Keratinocyte (primary cell): ENCODE data around the gene KAT6B. TPM values are rescaled to one million over a fixed set of nuclear protein-coding genes. Genes with fewer than 3 reads are reported as not detected.

ENCODE experiments used
- DNase-seq: peaks from one replicate; pipeline ENCODE4 v3.0.0-alpha.2; 2011; ENCODE audit warnings: low read depth, missing footprints, low spot score
- FAIRE-seq: peaks from 2 replicates; lab custom pipeline; 2011; peaks lifted over from hg19 to GRCh38; lab: Jason Lieb, UNC
- H2AFZ ChIP-seq: 2 replicates; pipeline ENCODE4 v1.6.0; 2012; ENCODE audit warnings: low read length, control low read depth, inconsistent platforms; ENCODE audit not compliant: control insufficient read depth
- H3K27ac ChIP-seq: 2 replicates; pipeline ENCODE4 v1.5.1; 2011; ENCODE audit warnings: low read length; ENCODE audit not compliant: control insufficient read depth, insufficient read depth
- H3K27me3 ChIP-seq: 3 replicates; pipeline ENCODE4 v1.6.0; 2011; ENCODE audit warnings: low read length; ENCODE audit not compliant: control insufficient read depth, insufficient read depth; ENCODE audit errors: extremely low read depth
- H3K36me3 ChIP-seq, 2 experiments: 2 replicates in 1 of 2; 3 replicates in 1 of 2; pipeline ENCODE4 v1.5.1; 2011; ENCODE audit warnings: low read length in 2 of 2, mild to moderate bottlenecking in 1 of 2; ENCODE audit not compliant: control insufficient read depth in 2 of 2, insufficient read depth in 2 of 2; ENCODE audit errors: extremely low read depth in 1 of 2
- H3K4me1 ChIP-seq: 3 replicates; pipeline ENCODE4 v1.5.1; 2011; ENCODE audit warnings: low read length; ENCODE audit not compliant: control insufficient read depth, insufficient read depth; ENCODE audit errors: extremely low read depth
- H3K4me2 ChIP-seq: 3 replicates; pipeline ENCODE4 v1.6.0; 2011; ENCODE audit warnings: low read depth, low read length; ENCODE audit not compliant: control insufficient read depth, insufficient read depth; ENCODE audit errors: extremely low read depth
- H3K4me3 ChIP-seq, 3 experiments: fragments of 200-600 bp in 1 of 3; sonication (generic) in 1 of 3; 2 replicates in 2 of 3; 3 replicates in 1 of 3; pipeline ENCODE4 v1.5.1; 2011 to 2016; ENCODE audit warnings: low read length in 3 of 3, mild to moderate bottlenecking in 3 of 3, control low read depth in 2 of 3, inconsistent platforms in 1 of 3, low read depth in 1 of 3, mixed read lengths in 1 of 3, mixed run types in 1 of 3, moderate library complexity in 1 of 3; ENCODE audit not compliant: control insufficient read depth in 2 of 3, insufficient read depth in 2 of 3; ENCODE audit errors: extremely low read depth in 1 of 3
- H3K79me2 ChIP-seq: 2 replicates; pipeline ENCODE4 v1.6.0; 2012; ENCODE audit warnings: low read length; ENCODE audit not compliant: control insufficient read depth, insufficient read depth
- H3K9ac ChIP-seq: 3 replicates; pipeline ENCODE4 v1.6.0; 2011; ENCODE audit warnings: low read length; ENCODE audit not compliant: control insufficient read depth, insufficient read depth; ENCODE audit errors: extremely low read depth
- H3K9me1 ChIP-seq: 3 replicates; pipeline ENCODE4 v1.6.0; 2011; ENCODE audit warnings: low read length; ENCODE audit not compliant: control insufficient read depth, insufficient read depth; ENCODE audit errors: extremely low read depth
- H3K9me3 ChIP-seq: 2 replicates; pipeline ENCODE4 v1.5.1; 2012; ENCODE audit warnings: low read depth, low read length; ENCODE audit not compliant: control insufficient read depth
- H4K20me1 ChIP-seq: 3 replicates; pipeline ENCODE4 v1.6.0; 2011; ENCODE audit warnings: low read length; ENCODE audit not compliant: control insufficient read depth, insufficient read depth; ENCODE audit errors: extremely low read depth
- EZH2 ChIP-seq: IDR thresholded peaks from one replicate; pipeline ENCODE4 v1.6.1; 2012; ENCODE audit warnings: inconsistent platforms, mild to moderate bottlenecking, low read length, moderate library complexity
- dilution Hi-C: fragments of 300-500 bp; cut with MboI; formaldehyde crosslinking; loops from one replicate; pipeline ENCODE4 v1.7.0; 2020; ENCODE audit warnings: low sequenced_read_pairs; ENCODE audit not compliant: extremely low pct_ligation_motif_present
- polyA plus RNA-seq, 5 experiments: library from polyadenylated mRNA; depleted of rRNA in 3 of 5; stranded (reverse) in 3 of 5; stranded (forward) in 1 of 5; unstranded in 1 of 5; fragments of >200 nt; gene quantifications; 1 replicate in 1 of 5; 2 replicates in 3 of 5; 3 replicates in 1 of 5; pipeline versions ENCODE4 v1.2.1 to v1.2.3, GENCODE V29; 2011 to 2012; ENCODE audit warnings: missing spikeins in 2 of 5, low read depth in 1 of 5, low replicate concordance in 1 of 5
- TF ChIP-seq, protein P1 (sequence below), 3 experiments: IDR thresholded peaks in 1 of 3; conservative IDR thresholded peaks in 1 of 3; optimal IDR thresholded peaks in 1 of 3; 2 replicates in 2 of 3; 3 replicates in 1 of 3; pipeline versions ENCODE3 to v1.5.1; 2011; ENCODE audit warnings: low read length in 3 of 3, mild to moderate bottlenecking in 3 of 3, moderate library complexity in 2 of 3, control low read depth in 1 of 3, inconsistent platforms in 1 of 3; ENCODE audit not compliant: insufficient read depth in 2 of 3; ENCODE audit errors: extremely low read depth in 1 of 3

Gene KAT6B
- polyA plus RNA-seq, 1 donor (not counting 4 experiments of a cell fraction or from before 2014, with no cell fraction given): 2.9 TPM

DNA sequence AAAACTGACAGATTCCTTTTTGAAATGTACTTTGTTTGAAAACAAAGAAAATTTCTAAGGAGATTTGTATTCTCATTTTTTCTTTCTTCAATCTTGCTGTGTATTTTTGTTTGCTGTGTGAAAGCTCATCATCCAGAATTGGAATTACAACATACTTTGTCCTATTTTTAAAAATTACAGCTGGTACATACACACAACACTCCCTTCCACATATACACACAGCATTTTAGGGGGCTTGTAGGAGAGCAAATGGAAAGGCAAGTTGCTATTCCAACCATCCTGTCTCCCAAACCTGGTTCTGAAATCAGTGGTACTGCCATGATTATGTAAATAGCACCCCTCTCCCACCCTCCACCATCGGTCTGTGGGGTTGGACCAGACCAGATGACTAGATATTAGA is 184.0 kb downstream of the KAT6B start:
- Histone ChIP-seq H4K20me1 (no peaks in the 10 kb centered on the region), H3K36me3 (no peaks in the 10 kb centered on the region), H3K9me3 (no peaks in the 10 kb centered on the region), H3K4me3 (no peak overlapping the region), H3K79me2 (no peaks in the 10 kb centered on the region), H3K4me1 (no peaks in the 10 kb centered on the region), H3K9me1 (no peaks in the 10 kb centered on the region), H3K9ac (no peak overlapping the region), H3K27ac (no peak overlapping the region), H3K27me3 (no peaks in the 10 kb centered on the region), H2AFZ (no peak overlapping the region), H3K4me2 (no peak overlapping the region)
- FAIRE-seq: no peak
- DNase-seq: no peak
- dilution Hi-C loops: no loop called here
- no peak for TF ChIP-seq EZH2
- TF ChIP-seq, protein P1, sequence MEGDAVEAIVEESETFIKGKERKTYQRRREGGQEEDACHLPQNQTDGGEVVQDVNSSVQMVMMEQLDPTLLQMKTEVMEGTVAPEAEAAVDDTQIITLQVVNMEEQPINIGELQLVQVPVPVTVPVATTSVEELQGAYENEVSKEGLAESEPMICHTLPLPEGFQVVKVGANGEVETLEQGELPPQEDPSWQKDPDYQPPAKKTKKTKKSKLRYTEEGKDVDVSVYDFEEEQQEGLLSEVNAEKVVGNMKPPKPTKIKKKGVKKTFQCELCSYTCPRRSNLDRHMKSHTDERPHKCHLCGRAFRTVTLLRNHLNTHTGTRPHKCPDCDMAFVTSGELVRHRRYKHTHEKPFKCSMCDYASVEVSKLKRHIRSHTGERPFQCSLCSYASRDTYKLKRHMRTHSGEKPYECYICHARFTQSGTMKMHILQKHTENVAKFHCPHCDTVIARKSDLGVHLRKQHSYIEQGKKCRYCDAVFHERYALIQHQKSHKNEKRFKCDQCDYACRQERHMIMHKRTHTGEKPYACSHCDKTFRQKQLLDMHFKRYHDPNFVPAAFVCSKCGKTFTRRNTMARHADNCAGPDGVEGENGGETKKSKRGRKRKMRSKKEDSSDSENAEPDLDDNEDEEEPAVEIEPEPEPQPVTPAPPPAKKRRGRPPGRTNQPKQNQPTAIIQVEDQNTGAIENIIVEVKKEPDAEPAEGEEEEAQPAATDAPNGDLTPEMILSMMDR (optimal IDR thresholded peaks at IDR 0.05 in 1 of 3, IDR thresholded peaks at IDR 0.05 in 1 of 3, conservative IDR thresholded peaks at IDR 0.05 in 1 of 3; ENCODE audit: extremely low read depth in 1 of 3, insufficient read depth in 2 of 3, low read length in 3 of 3): no peak

DNA sequence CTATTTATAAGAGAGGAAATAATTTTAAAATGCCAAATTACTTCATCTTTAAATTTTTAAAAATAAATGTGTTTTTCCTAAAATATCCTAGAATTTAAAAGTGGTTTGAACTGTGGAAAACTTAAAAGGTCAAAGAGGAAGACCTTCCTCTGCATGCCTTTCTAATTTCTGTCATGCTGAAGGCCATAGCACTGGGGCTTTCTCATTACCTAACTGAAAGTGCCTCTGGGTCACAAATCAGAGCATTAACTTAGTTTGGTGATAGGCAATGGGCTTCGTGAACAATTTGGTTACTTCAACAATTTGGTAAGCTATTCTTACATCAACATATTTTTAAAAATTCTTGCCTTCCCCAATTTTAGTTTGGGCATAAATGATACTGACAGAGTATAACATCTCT is 184.8 kb downstream of the KAT6B start:
- no peaks in the 10 kb centered on the region for H3K79me2 ChIP-seq
- H3K27ac ChIP-seq: no peak overlapping the region
- H3K4me3 ChIP-seq: no peak overlapping the region
- no peaks in the 10 kb centered on the region for H3K27me3 ChIP-seq
- dilution Hi-C loops: no loop called here
- no peak for FAIRE-seq
- no peak for DNase-seq
- no peaks in the 10 kb centered on the region for H4K20me1 ChIP-seq
- H3K9ac ChIP-seq: no peak overlapping the region
- H3K4me2 ChIP-seq: no peak overlapping the region
- H3K4me1 ChIP-seq: no peaks in the 10 kb centered on the region
- no peaks in the 10 kb centered on the region for H3K36me3 ChIP-seq
- H3K9me1 ChIP-seq: no peaks in the 10 kb centered on the region
- H3K9me3 ChIP-seq: no peaks in the 10 kb centered on the region
- TF ChIP-seq, protein P1 (optimal IDR thresholded peaks at IDR 0.05 in 1 of 3, IDR thresholded peaks at IDR 0.05 in 1 of 3, conservative IDR thresholded peaks at IDR 0.05 in 1 of 3; ENCODE audit: extremely low read depth in 1 of 3, insufficient read depth in 2 of 3, low read length in 3 of 3): no peak
- no peak for TF ChIP-seq EZH2
- H2AFZ ChIP-seq: no peak overlapping the region
